ENCODE data around the gene SHQ1.
"Not testable (repeated sequence)": the region's sequence is repeated elsewhere in the genome, so short reads cannot be mapped to it uniquely, and the experiment has no call there.

Gene SHQ1

DNA sequence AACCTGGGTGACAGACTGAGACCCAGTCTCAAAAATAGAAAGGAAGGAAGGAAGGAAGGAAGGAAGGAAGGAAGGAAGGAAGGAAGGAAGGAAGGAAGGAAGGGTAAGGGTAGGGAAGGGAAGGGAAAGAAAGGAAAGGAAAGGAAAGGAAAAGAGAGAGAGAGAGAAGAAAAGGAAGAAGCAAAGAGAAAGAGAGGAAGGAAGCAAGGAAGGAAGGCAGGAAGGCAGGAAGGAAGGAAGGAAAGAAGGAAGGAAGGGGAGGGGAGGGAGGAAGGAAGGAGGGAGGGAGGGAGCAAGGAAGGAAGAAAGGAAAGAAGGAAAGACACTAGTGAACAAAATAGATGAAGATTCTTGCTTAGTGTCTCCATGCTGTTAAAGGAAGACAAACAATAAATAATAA lies 129.1 kb downstream of the SHQ1 start (continued):
- TF ChIP-seq CSRNP3 (CRISPR knock-in tag; IDR thresholded peaks at IDR 0.05) (no peak), ISL1 (CRISPR knock-in tag; IDR thresholded peaks at IDR 0.05) (no peak), ZFP30 (CRISPR knock-in tag; IDR thresholded peaks at IDR 0.05) (no peak), ZNF565 (CRISPR knock-in tag; conservative IDR thresholded peaks at IDR 0.05; ENCODE audit: low read depth) (no peak)

DNA sequence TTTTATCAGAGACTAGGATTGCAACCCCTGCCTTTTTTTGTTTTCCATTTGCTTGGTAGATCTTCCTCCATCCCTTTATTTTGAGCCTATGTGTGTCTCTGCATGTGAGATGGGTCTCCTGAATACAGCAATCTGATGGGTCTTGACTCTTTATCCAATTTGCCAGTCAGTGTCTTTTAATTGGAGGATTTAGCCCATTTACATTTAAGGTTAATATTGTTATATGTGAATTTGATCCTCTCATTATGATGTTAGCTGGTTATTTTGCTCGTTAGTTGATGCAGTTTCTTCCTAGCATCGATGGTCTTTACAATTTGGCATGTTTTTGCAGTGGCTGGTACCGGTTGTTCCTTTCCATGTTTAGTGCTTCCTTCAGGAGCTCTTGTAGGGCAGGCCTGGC lies 134.1 kb downstream of the SHQ1 start:
- ATAC-seq = not testable (repeated sequence)

DNA sequence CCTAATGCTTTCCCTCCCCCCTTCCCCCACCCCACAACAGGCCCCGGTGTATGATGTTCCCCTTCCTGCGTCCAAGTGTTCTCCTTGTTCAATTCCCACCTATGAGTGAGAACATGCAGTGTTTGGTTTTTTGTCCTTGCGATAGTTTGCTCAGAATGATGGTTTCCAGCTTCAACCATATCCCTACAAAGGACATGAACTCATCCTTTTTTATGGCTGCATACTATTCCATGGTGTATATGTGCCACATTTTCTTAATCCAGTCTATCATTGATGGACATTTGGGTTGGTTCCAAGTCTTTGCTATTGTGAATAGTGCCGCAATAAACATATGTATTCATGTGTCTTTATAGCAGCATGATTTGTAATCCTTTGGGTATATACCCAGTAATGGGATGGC lies 137.8 kb downstream of the SHQ1 start:
- not testable (repeated sequence) for ATAC-seq

DNA sequence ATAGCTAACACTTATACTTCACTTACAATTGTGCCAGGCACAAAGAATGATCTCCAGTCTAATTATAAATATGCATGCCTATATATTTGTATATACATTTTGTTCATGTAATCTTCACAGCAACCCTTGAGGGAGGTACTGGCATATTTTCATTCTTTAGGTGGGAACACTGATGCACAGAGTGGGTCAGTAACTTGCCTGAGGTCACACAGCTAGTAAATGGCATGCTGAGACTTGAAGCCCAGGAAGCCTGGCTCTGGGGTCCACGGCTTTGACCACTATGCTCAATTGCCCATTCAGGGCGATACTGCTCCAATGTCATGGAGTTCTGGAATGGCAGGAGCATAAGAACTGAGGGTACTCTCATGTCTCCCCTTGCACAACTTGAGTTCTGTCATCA lies 139.8 kb downstream of the SHQ1 start:
- no peak for ATAC-seq
- TF ChIP-seq TSHZ2 (CRISPR knock-in tag; IDR thresholded peaks at IDR 0.05) = no peak
- TF ChIP-seq BACH2 (CRISPR knock-in tag; IDR thresholded peaks at IDR 0.05; ENCODE audit: borderline replicate concordance) = no peak
- TF ChIP-seq TOX (CRISPR knock-in tag; IDR thresholded peaks at IDR 0.05; ENCODE audit: borderline replicate concordance) = no peak
- TF ChIP-seq GLIS3 (CRISPR knock-in tag; IDR thresholded peaks at IDR 0.05) = no peak
- TF ChIP-seq CSRNP3 (CRISPR knock-in tag; IDR thresholded peaks at IDR 0.05) = no peak
- no peak for TF ChIP-seq ISL1 (CRISPR knock-in tag; IDR thresholded peaks at IDR 0.05)
- no peak for TF ChIP-seq RARB (CRISPR knock-in tag; IDR thresholded peaks at IDR 0.05)
- TF ChIP-seq ZNF565 (CRISPR knock-in tag; conservative IDR thresholded peaks at IDR 0.05; ENCODE audit: low read depth) = no peak
- TF ChIP-seq SNAI2 (CRISPR knock-in tag; IDR thresholded peaks at IDR 0.05) = no peak
- TF ChIP-seq ZFP3 (CRISPR knock-in tag; IDR thresholded peaks at IDR 0.05) = no peak
- TF ChIP-seq ZNF70 (CRISPR knock-in tag; IDR thresholded peaks at IDR 0.05) = no peak
- TF ChIP-seq ZFP30 (CRISPR knock-in tag; IDR thresholded peaks at IDR 0.05) = no peak

GRCh38 chr3:72702997-72703396 lies 145.2 kb downstream of the SHQ1 start:
- ATAC-seq = no peak
- no peak for TF ChIP-seq SNAI2 (CRISPR knock-in tag; IDR thresholded peaks at IDR 0.05)

- no peak for TF ChIP-seq SNAI2 (CRISPR knock-in tag; IDR thresholded peaks at IDR 0.05)
- TF ChIP-seq ARNTL (CRISPR knock-in tag; IDR thresholded peaks at IDR 0.05; ENCODE audit: borderline replicate concordance, low read depth) = no peak
- TF ChIP-seq CSDC2 (CRISPR knock-in tag; IDR thresholded peaks at IDR 0.05) = no peak
- no peak for ATAC-seq
These were observed 145.9 kb downstream of the SHQ1 start for GRCh38 chr3:72702390-72702789.

GRCh38 chr3:72700106-72700505 lies 148.1 kb downstream of the SHQ1 start:
- no peak for ATAC-seq
- TF ChIP-seq ZFP30 (CRISPR knock-in tag; IDR thresholded peaks at IDR 0.05) (no peak), SNAI2 (CRISPR knock-in tag; IDR thresholded peaks at IDR 0.05) (no peak), GLIS3 (CRISPR knock-in tag; IDR thresholded peaks at IDR 0.05) (no peak), ARNTL (CRISPR knock-in tag; IDR thresholded peaks at IDR 0.05; ENCODE audit: borderline replicate concordance, low read depth) (no peak), PATZ1 (CRISPR knock-in tag; IDR thresholded peaks at IDR 0.05; ENCODE audit: borderline replicate concordance) (no peak), BACH2 (CRISPR knock-in tag; IDR thresholded peaks at IDR 0.05; ENCODE audit: borderline replicate concordance) (no peak), ZNF565 (CRISPR knock-in tag; conservative IDR thresholded peaks at IDR 0.05; ENCODE audit: low read depth) (no peak), TSHZ2 (CRISPR knock-in tag; IDR thresholded peaks at IDR 0.05) (no peak), RARB (CRISPR knock-in tag; IDR thresholded peaks at IDR 0.05) (no peak), ZNF70 (CRISPR knock-in tag; IDR thresholded peaks at IDR 0.05) (no peak), PPARA (CRISPR knock-in tag; IDR thresholded peaks at IDR 0.05; ENCODE audit: borderline replicate concordance) (no peak)

Measured in SK-N-SH treated with all-trans-retinoic acid at 6 μM for 48 hours (cell line).